Panc1 (cell line): ENCODE results near the gene DLG2.

Experiments
- CTCF ChIP-seq: fragments of 450-650 bp; IDR thresholded peaks from 2 replicates; pipeline ENCODE4 v1.5.1; 2017; ENCODE audit warnings: mild to moderate bottlenecking
- TCF7L2 ChIP-seq: IDR thresholded peaks from 2 replicates; pipeline ENCODE4 v1.6.1; 2011; ENCODE audit warnings: mild to moderate bottlenecking, low read depth, low read length, inconsistent platforms

GRCh38 chr11:84106541-84106940 is 1520.6 kb downstream of the DLG2 start:
- TF ChIP-seq TCF7L2 (no peak), CTCF (no peak)
